GM23338 (cell line): ENCODE data around the gene TPGS1. TPM values are rescaled to one million over a fixed set of nuclear protein-coding genes. Genes with fewer than 3 reads are reported as not detected.

Source experiments
- ATAC-seq: fragments of 200-7000 bp; cut with Tn5 transposase; 3 replicates; pipeline ENCODE4 v1.9.1; 2020
- DNase-seq: peaks from one replicate; pipeline ENCODE4 v3.0.0-alpha.2; 2015; ENCODE audit warnings: low spot score
- H2AFZ ChIP-seq: fragments of 200-600 bp; sonication (generic); 2 replicates; pipeline ENCODE4 v1.8.0; 2016; ENCODE audit warnings: antibody characterized with exemption, mild to moderate bottlenecking, moderate library complexity
- H3F3A ChIP-seq: fragments of 200-600 bp; sonication (generic); replicated peaks from 2 replicates; pipeline ENCODE4 v1.8.0; 2017; ENCODE audit warnings: antibody characterized with exemption, mixed run types, low read depth
- H3K27ac ChIP-seq: fragments of 200-600 bp; sonication (generic); 2 replicates; pipeline ENCODE4 v1.6.1; 2016; ENCODE audit warnings: low read depth
- H3K27me3 ChIP-seq: fragments of 200-600 bp; sonication (generic); 2 replicates; pipeline ENCODE4 v1.8.0; 2016; ENCODE audit warnings: mild to moderate bottlenecking, mixed run types, moderate library complexity; ENCODE audit not compliant: insufficient read depth
- H3K36me3 ChIP-seq: fragments of 200-600 bp; sonication (generic); 2 replicates; pipeline ENCODE4 v1.8.0; 2016; ENCODE audit warnings: mild to moderate bottlenecking; ENCODE audit not compliant: insufficient read depth
- H3K4me1 ChIP-seq: fragments of 200-600 bp; sonication (generic); 2 replicates; pipeline ENCODE4 v1.8.0; 2016; ENCODE audit warnings: mild to moderate bottlenecking, moderate library complexity; ENCODE audit not compliant: insufficient read depth
- H3K4me2 ChIP-seq: fragments of 200-600 bp; sonication (generic); 2 replicates; pipeline ENCODE4 v1.7.1; 2017; ENCODE audit warnings: mixed run types
- H3K4me3 ChIP-seq: fragments of 200-600 bp; sonication (generic); 2 replicates; pipeline ENCODE4 v1.6.1; 2016; ENCODE audit warnings: mixed run types
- H3K79me2 ChIP-seq: fragments of 200-600 bp; sonication (generic); replicated peaks from 2 replicates; pipeline ENCODE4 v1.8.0; 2017; ENCODE audit warnings: mild to moderate bottlenecking; ENCODE audit not compliant: insufficient read depth
- H3K9me2 ChIP-seq: fragments of 200-600 bp; sonication (generic); 2 replicates; pipeline ENCODE4 v1.8.0; 2017; ENCODE audit not compliant: insufficient read depth
- H4K20me1 ChIP-seq: fragments of 200-600 bp; sonication (generic); replicated peaks from 2 replicates; pipeline ENCODE4 v1.8.0; 2017; ENCODE audit warnings: mild to moderate bottlenecking; ENCODE audit not compliant: insufficient read depth
- H3K27ac Mint-ChIP-seq: 2 replicates; pipeline ENCODE4 v1.8.0; 2020; ENCODE audit warnings: inconsistent platforms, mild to moderate bottlenecking, moderate library complexity, mixed read lengths
- H3K27me3 Mint-ChIP-seq: 3 replicates; pipeline ENCODE4 v1.8.0; 2022; ENCODE audit warnings: low read depth, mild to moderate bottlenecking, moderate library complexity, mixed read lengths, inconsistent platforms; ENCODE audit not compliant: insufficient read depth, poor library complexity
- H3K36me3 Mint-ChIP-seq: 3 replicates; pipeline ENCODE4 v1.8.0; 2021; ENCODE audit warnings: low read depth, mild to moderate bottlenecking, inconsistent platforms, moderate library complexity, mixed read lengths
- H3K4me1 Mint-ChIP-seq: 3 replicates; pipeline ENCODE4 v1.8.0; 2020; ENCODE audit warnings: mild to moderate bottlenecking, inconsistent platforms, mixed read lengths
- H3K4me3 Mint-ChIP-seq: 3 replicates; pipeline ENCODE4 v1.8.0; 2021; ENCODE audit warnings: moderate library complexity, mild to moderate bottlenecking, inconsistent platforms, mixed read lengths
- H3K9me3 Mint-ChIP-seq: 3 replicates; pipeline ENCODE4 v1.8.0; 2020; ENCODE audit warnings: moderate library complexity, mild to moderate bottlenecking, inconsistent platforms, mixed read lengths
- CREB1 ChIP-seq: fragments of 250-450 bp; sonication (Bioruptor Pico); IDR thresholded peaks from 2 replicates; pipeline ENCODE4 v1.5.0; 2020; ENCODE audit warnings: low read depth, mild to moderate bottlenecking, moderate library complexity
- CTCF ChIP-seq, 2 experiments: fragments of 200-600 bp in 1 of 2; sonication (generic) in 1 of 2; conservative IDR thresholded peaks; 2 replicates each; pipeline versions ENCODE4 v1.5.1 to v1.6.1; 2016 to 2017; ENCODE audit warnings: antibody characterized with exemption in 2 of 2, low read depth in 2 of 2, mild to moderate bottlenecking in 2 of 2, moderate library complexity in 1 of 2
- ETS1 ChIP-seq: IDR thresholded peaks from 2 replicates; pipeline ENCODE4 v1.6.1; 2016; ENCODE audit warnings: antibody characterized with exemption
- EZH2phosphoT487 ChIP-seq: fragments of 200-600 bp; sonication (generic); IDR thresholded peaks from one replicate; pipeline ENCODE4 v1.8.1; 2018; ENCODE audit warnings: antibody characterized with exemption; ENCODE audit not compliant: unreplicated experiment
- NANOG ChIP-seq: IDR thresholded peaks from 2 replicates; pipeline ENCODE4 v1.6.1; 2016; ENCODE audit warnings: antibody characterized with exemption, borderline replicate concordance
- POLR2AphosphoS5 ChIP-seq: IDR thresholded peaks from 2 replicates; pipeline ENCODE4 v1.6.1; 2016; ENCODE audit warnings: antibody characterized with exemption, low read depth
- STAT1 ChIP-seq: IDR thresholded peaks from one replicate; pipeline ENCODE4 v1.6.1; 2016; ENCODE audit warnings: antibody characterized with exemption; ENCODE audit not compliant: unreplicated experiment
- ZNF114 ChIP-seq: fragments of 250-450 bp; sonication (Bioruptor Pico); IDR thresholded peaks from 2 replicates; pipeline ENCODE4 v1.5.0; 2020; ENCODE audit warnings: mild to moderate bottlenecking, moderate library complexity
- polyA plus RNA-seq: library from polyadenylated mRNA; unstranded; fragments of >200 nt; fragmentation: Nextera tagmentation; extraction: Ambion mirVana; gene quantifications from 2 replicates; pipeline ENCODE4 v1.2.1, GENCODE V29; 2016
- total RNA-seq: library from RNA; depleted of rRNA; stranded (reverse); fragments of >200 nt; shearing (Covaris generic); gene quantifications from 2 replicates; pipeline ENCODE4 v1.2.3, GENCODE V29; 2014

Gene TPGS1
- total and polyA plus RNA-seq, 2 experiments from 2014 or later, result 11.9 to 38.4 TPM

GRCh38 chr19:496112-496665, 11.1 kb upstream of the TPGS1 start, which contains the start of gene MADCAM1:
Gene MADCAM1, plus strand, starts transcription at chr19:496486. Its CDS starts 14 bp downstream, at chr19:496500.
- Histone ChIP-seq H3K27ac (no peak within 1 kb of the TSS), H3K9me2 (no peaks in the 10 kb centered on the region), H3K4me3 (peak within 1 kb of the TSS; percentile 69), H3F3A (peaks cover 4% of the 10 kb centered on the region), H3K4me2 (peak within 1 kb of the TSS; percentile 82), H3K79me2 (no peaks in the 10 kb centered on the region), H3K4me1 (no peaks in the 10 kb centered on the region), H2AFZ (no peak within 1 kb of the TSS), H3K36me3 (no peaks in the 10 kb centered on the region), H4K20me1 (no peaks in the 10 kb centered on the region), H3K27me3 (peaks cover 42% of the 10 kb centered on the region)
- H3K27ac Mint-ChIP-seq, result no peak within 1 kb of the TSS
- no peak for TF ChIP-seq CTCF (conservative IDR thresholded peaks at IDR 0.05; ENCODE audit: low read depth in 2 of 2)
- TF ChIP-seq ETS1, result no peak
- TF ChIP-seq POLR2AphosphoS5, result no peak
- H3K4me1 Mint-ChIP-seq, result peaks cover 8% of the 10 kb centered on the region
- DNase-seq, result peak; percentile 86
- H3K27me3 Mint-ChIP-seq, result peaks cover 42% of the 10 kb centered on the region
- ATAC-seq, result peak; percentile 24
- peaks cover 12% of the 10 kb centered on the region for H3K9me3 Mint-ChIP-seq
- peak within 1 kb of the TSS; percentile 63 for H3K4me3 Mint-ChIP-seq
- peaks cover 2% of the 10 kb centered on the region; the same call in 1 of the 3 replicates for H3K36me3 Mint-ChIP-seq

GRCh38 chr19:496986-497385, 10.3 kb upstream of the TPGS1 start:
- ATAC-seq (no peak), DNase-seq (peak; percentile 50)
- H3K4me3 ChIP-seq, result peak overlapping the region; percentile 64
- H3K27me3 Mint-ChIP-seq, result peaks cover 41% of the 10 kb centered on the region
- no peak overlapping the region for H3K27ac ChIP-seq
- peak overlapping the region; percentile 63; the same call in 2 of the 3 replicates for H3K4me3 Mint-ChIP-seq
- H3K27me3 ChIP-seq, result peaks cover 42% of the 10 kb centered on the region
- H3K36me3 Mint-ChIP-seq, result peaks cover 2% of the 10 kb centered on the region; the same call in 2 of the 3 replicates
- H3K9me3 Mint-ChIP-seq, result peaks cover 12% of the 10 kb centered on the region
- peaks cover 3% of the 10 kb centered on the region; the same call in 1 of the 2 replicates for H3F3A ChIP-seq
- no peak overlapping the region for H3K27ac Mint-ChIP-seq
- H3K4me2 ChIP-seq, result peak overlapping the region; percentile 81
- H2AFZ ChIP-seq, result no peak overlapping the region
- TF ChIP-seq EZH2phosphoT487 (no peak), NANOG (no peak), CREB1 (CRISPR knock-in tag) (no peak), ZNF114 (CRISPR knock-in tag) (no peak), STAT1 (no peak)
- no peaks in the 10 kb centered on the region for H3K36me3 ChIP-seq
- H3K4me1 Mint-ChIP-seq, result peaks cover 8% of the 10 kb centered on the region
- no peaks in the 10 kb centered on the region for H3K4me1 ChIP-seq
- no peaks in the 10 kb centered on the region for H4K20me1 ChIP-seq
- H3K79me2 ChIP-seq, result no peaks in the 10 kb centered on the region
- H3K9me2 ChIP-seq, result no peaks in the 10 kb centered on the region
